NCI-H1694 (cell line): ENCODE data around the gene ITGB5.
A peak's percentile ranks its signal among the peaks of the same experiment; 100 is the strongest.
"Not testable (repeated sequence)": the region's sequence is repeated elsewhere in the genome, so short reads cannot be mapped to it uniquely, and the experiment has no call there.

Experiments used
- DNase-seq: peaks from one replicate; lab custom pipeline; 2025; lab: John Stamatoyannopoulos, UW

The ITGB5 gene

DNA sequence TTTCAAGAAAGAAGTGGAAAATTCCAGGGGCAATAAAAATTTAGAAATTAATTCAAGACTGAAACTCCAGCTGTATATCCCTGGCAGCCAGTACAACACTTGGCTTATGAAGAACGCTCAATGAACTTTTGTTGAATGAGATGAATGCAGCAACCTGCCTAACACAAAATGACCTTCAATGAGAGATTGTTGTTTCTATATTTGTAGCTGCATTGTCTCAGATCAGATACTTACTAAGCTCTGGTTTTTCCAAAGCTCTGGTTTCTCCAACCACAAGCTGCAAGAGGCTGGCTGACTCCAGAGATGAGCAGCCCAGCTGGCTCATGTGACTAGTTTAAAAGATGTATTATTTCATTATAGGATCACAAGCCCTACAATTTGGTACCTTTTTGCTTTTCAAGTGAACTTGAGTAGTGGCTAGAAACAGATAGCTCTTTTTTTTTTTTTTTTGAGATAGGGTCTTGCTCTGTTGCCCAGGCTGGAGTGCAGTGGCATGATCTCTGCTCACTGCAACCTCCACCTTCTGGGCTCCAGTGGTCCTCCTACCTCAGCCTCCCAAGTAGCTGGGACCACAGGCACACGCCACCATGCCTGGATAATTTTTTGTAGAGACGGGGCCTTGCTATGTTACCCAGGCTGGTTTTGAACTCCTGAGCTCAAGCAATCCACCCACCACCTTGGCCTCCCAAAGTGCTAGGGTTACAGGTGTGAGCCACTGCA, 99.5 kb downstream of the ITGB5 start:
- DNase-seq = no peak

DNA sequence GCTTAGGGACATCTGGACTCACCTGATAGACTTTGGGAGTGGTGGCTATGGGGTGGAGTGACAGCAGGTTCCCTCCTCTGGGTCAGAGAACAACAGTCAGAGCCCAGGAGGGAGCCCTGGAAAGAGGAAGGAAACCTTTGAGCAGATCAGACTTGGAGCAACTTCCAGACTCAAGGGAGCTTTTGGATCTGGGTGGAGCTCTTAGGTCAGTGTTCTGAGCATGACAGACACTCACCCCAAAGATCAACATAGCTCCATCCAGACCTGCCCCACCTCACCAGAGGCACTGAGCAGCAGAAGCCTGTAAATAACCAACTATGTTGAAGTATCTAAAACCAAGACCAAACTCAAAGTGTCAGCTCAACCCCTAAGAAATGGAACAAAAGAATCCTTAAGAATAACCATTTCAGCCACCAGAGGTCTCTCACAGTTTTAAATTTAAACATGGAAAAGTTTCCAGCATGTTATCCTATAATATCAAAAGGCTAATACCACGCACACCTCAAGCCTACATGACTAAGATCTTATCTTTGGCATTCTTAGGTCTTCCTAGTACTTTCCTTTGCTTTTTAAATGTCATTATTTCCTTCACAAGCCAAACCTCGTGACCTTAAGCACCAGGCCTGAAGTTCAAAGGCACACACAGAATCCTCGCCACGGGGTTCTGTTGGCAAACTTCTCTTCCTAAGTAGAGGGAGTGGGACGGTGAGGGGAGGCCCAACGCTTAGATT, 100.5 kb downstream of the ITGB5 start:
- DNase-seq = no peak

DNA sequence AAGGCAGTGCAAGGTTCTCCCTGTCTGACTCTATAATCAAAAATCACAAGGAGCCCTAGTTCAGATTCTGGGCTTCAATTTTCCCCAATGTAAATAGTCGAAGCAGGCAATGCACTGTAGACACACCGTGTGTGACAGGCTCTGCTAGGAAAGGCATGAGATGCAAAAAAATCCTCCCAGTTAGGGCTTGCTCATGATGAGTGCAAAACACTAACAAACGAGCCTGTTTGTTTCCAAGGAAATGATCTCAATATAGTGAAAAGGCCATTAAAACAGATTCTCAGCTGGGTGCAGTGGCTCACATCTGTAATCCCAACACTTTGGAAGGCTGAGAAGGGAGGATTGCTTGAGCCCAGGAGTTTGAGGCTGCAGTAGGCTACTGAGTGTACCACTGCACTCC, 101.2 kb downstream of the ITGB5 start:
- DNase-seq = no peak

DNA sequence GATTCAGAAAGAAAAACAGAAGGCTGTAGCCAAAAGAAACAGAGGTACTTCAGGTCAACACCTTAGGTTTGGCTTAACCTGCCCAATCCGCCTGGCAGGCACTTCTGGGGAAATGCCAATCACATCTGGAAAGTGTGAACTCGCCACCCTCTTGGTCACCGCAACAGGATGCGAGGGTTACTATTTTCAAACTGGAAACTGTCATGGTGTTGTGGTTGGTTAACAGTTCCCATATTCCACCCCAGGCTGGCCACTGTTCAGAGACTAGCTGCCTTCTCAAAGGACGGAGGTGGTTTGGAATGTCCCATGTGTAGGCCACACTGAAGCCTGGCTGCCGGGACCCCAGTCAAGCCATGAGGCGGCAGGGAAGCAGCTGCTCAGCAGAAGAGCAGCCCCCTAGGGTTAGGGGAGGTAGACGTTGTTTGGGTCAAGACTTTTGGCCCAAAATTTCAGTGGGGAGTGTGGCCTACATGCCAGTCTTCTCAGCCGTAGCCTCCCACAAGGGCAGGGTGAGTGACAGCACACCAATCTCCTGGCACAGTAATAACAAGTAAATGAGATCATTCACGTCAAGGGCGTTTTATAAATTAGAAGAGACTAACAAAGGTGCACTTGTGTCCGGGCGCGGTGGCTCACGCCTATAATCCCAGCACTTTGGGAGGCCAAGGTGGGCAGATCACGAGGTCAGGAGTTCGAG, 102.3 kb downstream of the ITGB5 start:
- no peak for DNase-seq

DNA sequence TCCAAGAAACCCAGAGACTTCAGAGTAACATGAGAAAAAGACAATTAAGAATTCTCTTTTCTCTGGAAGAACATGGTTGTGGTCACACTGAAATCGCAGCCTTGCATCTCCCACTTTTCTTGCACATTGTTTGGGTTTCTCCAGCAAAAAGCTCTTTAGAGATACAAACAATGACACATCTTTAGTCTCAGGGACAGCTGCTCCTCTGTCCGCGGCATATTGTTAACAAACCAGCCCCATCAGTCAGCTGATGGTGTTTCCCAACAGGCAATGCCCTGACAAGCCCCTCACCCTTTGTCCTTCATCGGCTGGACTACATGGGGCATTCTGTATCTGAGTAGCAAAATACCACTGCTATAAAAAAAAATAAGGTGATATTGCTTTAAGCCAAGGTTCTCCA, 103.5 kb downstream of the ITGB5 start:
- DNase-seq = no peak

DNA sequence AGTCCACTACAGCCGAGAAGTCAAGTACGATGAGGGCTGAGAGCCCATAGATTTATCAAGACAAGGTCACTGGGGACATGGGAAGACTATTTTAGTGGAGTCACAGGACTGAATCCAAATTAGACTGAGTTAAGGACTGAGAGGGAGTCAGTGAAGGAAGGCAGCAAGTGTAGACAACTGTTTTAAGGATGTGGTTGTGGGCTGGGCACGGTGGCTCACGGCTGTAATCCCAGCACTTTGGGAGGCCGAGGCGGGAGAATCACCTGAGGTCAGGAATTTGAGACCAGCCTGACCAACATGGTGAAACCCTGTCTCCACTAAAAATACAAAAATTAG, 104.8 kb downstream of the ITGB5 start:
- not testable (repeated sequence) for DNase-seq

DNA sequence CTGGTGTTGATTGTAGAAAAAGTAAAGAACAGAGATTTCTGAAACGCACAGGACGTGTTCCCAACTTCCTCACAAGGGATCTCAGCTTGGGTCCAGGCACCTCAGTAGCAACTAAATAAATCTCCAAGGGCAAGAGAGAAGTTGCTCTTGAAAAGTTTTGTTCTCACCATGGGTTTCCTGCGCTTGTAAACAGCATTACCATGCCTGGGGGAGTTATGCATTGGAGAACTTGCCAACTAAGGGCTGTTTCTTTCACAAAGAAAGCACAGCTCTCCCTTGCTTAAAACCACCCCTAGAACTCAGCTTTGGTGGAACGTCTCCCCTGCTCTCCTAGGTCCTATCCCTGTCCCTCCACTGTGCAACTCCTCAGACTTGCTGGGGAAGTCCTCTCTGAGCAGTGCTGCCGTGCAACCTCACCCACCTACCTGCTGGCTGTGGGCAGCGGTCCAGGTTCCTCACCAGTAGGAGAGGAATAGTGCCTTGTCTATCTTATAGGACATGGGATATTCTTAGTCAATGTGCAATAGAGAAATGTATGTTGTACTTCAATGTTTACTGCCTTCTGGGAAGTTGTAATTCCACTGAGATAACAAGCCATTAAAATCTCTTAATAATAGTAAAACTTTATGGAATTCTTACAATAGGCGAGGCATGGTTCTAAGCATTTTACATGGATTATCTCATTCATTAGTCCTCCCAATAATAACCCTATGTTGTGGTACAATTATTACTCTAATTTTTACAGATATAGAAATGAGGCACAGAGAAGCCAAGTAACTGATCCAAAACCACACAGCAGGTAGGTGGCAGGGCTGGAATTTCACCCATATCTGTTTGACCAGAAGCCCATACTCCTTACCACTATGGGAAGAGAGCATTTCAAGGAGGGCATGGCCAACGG, 105.4 kb downstream of the ITGB5 start:
- DNase-seq = no peak

DNA sequence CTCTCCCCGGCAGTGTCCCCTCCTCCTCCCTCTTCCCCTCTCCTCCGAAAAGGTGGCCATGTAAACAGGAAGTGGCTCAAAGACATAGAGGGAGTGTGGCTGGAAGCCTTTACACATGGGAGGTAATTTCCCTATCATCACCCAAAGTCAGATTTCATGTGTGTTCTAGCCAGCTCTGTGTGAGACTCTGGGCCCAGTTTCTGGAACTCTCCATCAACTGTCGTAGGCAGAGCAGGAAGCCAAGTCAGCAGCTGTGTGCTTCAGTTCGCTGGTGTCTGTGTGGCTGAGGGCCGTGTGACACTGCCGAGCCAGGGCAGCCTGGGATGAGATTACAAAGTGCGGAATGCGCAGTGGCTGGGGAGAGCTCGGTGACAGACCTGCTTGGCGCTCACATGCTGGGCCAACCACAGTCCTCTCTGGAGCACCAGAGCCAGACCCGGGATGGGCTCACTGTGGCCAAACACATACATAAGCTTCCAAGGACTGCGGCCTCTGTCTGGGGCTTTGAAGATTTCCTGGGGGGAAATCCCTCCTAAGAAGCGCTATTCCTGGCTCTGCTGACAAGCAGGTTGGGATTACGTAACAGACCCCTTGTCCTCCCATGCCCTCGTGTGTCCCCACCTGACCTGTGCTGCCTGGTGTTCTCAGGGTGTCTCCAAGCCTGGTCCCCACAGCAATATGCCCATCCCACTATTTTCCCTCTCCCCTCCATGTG, 106.2 kb downstream of the ITGB5 start:
- no peak for DNase-seq

DNA sequence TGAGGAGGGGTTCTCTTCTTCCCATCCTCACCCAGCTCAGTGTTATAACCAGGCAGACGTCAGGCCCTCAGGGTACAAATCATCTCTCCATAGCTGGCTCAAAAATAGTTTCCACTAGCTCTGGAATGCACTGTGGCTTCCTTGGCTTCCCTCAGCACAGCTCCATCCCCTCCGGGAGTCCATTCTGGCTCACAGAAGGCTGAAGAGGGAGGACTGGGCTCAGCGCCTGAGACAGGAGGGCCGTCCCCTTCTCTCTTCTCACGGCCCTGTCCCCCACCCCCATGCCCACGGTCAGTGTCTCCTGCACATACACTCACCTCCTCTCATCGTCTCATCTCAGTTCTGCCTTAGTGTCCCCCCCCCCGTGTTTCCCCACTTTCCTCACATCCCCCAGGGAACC, 106.8 kb downstream of the ITGB5 start:
- DNase-seq = no peak

DNA sequence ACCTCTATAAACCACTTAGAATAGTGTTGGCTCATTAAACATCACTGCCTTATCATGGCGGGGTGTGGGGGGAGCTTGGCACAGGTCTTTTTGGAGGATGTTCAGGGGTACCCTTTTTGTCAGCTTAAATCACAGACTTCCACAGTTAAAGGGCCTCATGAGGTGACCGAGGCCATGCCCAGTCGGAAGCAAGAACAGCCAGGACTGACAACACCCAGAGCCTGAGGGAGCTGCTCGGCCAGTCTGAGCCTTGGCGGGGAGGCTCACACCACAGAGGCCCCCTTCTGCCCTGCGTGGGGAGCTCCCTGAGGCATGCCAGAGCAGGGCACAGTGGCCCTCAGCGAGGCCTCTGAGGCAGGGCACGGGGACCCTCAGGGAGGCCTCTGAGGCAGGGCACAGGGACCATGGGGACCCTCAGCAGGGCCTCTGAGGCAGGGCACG, 107.4 kb downstream of the ITGB5 start:
- DNase-seq = no peak

DNA sequence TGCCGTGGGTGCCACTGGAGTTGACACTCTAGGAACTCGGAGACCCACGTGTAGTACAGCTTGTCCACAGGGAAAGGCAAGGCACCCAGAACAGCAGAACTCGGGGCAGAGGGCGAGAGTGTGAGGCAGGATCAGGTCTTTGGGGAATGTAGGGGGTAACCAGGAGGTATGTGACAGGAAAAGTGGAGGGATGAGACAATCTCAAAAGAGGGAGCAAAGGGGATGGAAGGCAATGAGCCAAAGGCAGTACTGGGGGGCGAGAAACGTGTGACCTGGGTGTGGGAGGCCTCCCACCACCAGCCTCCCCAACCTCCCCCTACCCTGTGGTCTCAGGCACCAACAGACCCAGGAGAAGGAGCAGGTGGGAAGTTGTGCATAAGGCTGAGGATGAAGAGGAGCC, 108.0 kb downstream of the ITGB5 start:
- DNase-seq = no peak

DNA sequence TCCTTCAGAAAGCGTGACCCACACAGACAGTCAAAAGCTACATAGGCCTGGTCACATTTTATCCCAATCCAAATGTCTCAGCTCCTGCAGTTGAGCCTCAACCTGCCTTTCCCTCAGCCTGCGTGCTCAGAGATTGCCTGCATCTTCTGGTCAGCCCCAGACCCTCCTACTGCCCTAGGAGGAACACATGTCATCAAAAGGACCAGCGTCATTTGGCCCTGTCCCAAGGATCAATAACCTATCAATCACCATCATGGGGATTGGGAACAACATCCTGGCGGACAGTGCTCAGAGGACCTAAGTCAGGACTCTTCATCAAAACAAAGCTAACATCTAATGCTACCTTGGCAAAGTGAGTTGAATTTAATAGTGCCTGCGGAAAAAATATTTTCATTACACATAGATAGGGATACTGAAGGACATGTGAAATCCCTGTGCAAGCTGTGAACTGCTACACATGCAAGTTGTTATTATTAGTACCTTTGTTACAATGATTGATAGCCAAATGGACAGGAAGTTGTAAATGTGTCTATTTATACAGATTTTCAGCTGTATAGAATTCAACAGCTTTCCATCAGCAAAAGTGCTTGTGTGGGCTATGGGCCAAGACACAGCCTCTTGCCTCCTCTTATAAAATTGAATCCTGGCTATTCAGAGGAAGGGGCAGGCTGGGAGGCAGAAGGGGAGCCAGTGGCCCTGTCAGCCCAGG, 109.2 kb downstream of the ITGB5 start:
- DNase-seq = no peak

DNA sequence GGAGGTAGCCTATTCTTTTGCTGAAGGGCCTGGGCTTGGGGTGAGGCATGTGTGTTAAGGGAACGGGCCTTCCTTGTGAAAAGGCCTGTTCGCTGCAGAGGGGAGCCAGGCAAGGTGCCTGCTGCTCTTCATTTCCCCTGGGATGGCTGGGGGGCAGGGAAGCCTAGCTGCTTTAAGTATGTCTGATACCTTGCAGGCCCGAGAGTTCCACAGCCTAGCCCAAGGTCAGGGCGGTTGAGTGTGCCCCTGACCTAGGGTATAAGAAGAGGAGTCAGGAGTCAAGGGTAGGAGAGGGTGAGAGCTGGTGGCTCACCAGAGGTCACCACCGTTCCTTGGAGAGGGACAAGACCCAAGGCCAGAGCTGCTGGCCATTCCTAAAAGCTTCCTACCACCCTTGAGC, 110.3 kb downstream of the ITGB5 start:
- no peak for DNase-seq

DNA sequence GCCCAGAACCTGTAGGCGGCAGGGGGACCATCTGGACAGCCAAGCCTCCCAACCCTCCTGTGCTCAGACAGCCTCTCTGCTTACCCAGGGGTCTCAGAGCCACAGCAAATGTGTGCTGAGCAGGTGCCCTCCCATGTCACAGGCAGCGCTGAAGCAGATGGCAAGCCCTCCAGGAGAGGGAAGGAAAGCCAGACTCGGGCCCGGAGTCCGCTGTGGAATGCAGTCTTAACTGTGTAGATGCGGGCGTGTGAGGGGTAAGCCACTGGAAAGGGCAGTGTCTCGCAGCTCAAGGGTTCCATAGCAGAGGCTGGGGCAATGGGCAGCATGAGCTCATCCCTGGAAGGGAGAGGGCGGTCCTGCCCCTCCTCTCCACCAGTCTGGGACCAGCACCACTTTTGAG, 111.3 kb downstream of the ITGB5 start:
- DNase-seq = peak; percentile 28

DNA sequence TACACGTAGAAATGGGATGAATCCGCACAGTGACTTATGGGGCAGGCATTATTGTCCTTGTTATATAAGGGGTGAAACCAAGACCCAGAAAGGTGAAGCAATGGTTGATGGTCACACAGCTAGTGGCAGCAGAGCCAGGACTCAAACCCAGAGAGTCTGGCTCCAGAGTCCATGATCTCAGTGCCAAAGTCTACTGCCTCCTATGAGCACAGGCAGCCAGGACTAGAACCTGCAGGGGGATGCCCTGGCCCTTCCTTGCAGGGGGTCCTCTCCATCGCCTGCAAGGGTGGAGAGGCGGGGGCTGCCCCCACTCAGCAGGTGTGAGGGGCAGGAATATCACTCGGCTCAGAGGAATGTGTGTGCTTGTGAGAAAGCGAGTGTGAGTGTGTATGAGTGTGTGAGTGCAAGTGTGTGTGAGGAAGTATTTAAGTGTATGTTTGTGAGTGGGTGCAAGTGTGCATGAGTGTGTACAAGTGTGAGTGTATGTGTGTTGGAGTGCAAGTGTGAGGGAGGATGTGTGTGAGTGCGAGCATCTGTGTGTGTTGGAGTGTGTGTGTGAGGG, 112.2 kb downstream of the ITGB5 start:
- DNase-seq = no peak

DNA sequence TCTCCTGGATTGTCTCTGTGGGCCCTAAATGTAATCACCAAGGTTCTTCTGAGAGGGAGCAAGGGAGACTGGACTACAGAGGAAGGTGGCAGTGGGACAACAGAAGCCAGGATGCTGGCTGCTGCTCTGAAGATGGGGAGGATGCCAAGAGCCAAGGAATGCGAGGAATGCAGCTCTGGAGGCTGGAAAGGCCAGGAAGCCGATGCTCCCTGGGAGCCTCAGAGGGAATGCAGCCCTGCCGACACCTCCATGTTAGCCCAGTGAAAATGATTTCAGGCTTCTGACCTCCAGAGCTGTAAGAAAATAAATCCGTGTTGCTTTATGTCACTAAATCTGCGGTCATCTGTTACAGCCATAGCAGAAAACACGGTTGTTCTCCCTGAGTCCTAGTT, 112.8 kb downstream of the ITGB5 start:
- DNase-seq = no peak

DNA sequence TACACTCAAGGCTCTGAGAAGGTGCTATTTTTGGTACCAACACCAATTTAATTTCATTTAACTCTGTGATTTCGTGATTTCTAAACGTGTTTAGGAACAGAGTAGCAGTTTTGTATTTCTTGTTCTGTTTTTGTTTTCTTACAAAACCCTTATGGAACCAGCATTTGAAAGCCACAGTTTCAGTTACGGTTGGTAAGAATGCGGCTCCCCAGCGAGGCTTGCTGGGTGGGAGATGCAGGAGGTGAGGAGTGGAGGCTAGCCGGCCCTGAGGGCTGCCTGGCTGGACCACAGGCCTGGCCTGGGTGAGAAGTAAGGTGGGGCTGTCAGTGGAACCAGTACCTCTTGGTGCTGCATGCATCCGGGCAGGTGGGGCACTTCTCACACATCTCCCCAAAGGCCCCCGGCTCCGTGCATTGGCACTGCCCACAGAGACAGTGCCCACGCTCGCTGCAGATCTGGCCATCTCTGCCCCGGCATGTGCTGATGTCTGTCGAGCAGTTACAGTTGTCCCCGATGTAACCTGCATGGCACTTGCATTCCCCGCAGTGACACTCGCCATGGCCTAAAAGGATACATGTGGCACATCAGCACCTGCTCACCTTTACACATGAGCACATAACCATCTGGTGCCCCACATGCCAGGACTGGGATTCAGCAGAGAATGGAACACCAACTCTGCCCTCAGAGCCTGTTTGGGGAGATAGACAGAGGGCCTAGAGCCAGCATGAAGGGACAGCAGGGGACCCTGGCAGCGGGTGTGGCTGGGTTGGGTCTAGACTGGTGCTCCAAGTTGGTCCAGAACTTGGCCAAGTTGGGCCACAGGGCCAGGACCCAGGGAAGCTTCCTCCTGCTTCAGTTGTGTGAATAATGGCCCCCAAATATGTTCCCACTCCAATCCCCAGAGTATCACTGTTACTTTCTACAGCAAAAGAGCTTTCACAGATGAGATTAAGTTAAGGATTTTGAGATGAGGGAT, 113.5 kb downstream of the ITGB5 start:
- peak; percentile 37 for DNase-seq

DNA sequence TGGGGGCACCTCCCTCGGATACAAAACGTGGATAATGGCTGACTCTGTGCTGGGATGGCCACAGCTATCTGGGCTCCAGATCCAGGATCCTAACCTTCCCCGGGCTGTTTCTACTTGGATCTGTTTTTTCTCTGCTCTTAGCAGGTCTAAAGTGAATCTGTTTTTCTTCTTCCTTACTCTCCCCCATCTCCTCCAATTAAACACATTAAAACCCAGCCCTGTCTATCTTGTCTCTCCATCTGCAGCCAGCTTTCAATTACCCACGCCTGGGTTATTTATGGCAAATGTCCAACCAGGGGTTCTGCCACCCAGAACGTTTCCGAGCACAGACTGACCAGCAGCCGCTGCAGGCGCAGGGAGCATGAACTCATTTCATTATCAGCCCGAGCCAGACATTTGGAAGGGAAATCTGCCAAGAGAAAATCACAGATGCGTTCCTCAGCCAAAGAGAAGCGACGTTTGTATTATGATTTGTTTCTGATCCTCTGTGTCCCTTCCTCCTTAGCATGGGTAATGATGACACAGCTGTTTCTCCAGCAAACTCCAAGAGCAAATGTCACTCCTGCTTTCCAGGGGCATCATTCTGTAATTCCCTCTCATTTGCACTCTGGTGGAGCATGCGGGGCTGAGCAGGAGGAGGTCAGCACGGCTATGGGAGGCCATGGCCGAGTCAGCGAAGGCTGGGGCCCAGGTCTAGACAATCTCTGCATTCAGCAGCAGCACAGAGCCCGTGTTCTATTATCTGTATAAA, 114.9 kb downstream of the ITGB5 start:
- peak; percentile 83 for DNase-seq

DNA sequence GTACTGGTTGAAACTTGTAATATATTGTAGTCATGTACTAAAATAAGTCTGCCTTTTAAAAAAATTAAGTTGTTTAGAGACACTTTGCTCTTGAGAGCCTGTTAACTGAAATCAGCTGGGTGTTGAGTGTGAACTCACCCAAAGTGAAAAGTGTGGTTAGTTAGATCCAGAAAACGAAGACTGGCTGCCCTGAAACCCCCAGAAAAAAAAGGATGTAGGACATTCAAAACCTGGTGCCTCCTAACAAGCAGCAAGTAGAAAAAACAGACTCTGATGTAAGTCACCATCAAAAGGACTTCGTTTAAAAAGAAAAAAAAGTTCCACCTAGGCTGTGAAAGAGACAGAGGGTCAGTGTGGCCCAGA, 116.1 kb downstream of the ITGB5 start:
- no peak for DNase-seq
